GM18505 (cell line): ENCODE data around the gene TMEM167B.
"Not testable (repeated sequence)": the region's sequence is repeated elsewhere in the genome, so short reads cannot be mapped to it uniquely, and the experiment has no call there.

Experiments
- ATAC-seq: cut with Tn5 transposase; IDR thresholded peaks from one replicate; pipeline ENCODE4 v1.9.1; 2021; ENCODE audit not compliant: unreplicated experiment
- POLR2A ChIP-seq: IDR thresholded peaks from 4 replicates; pipeline ENCODE4 v1.6.1; 2011; ENCODE audit warnings: borderline replicate concordance; ENCODE audit not compliant: insufficient read depth, insufficient read length; ENCODE audit errors: extremely low read depth

Gene TMEM167B

DNA sequence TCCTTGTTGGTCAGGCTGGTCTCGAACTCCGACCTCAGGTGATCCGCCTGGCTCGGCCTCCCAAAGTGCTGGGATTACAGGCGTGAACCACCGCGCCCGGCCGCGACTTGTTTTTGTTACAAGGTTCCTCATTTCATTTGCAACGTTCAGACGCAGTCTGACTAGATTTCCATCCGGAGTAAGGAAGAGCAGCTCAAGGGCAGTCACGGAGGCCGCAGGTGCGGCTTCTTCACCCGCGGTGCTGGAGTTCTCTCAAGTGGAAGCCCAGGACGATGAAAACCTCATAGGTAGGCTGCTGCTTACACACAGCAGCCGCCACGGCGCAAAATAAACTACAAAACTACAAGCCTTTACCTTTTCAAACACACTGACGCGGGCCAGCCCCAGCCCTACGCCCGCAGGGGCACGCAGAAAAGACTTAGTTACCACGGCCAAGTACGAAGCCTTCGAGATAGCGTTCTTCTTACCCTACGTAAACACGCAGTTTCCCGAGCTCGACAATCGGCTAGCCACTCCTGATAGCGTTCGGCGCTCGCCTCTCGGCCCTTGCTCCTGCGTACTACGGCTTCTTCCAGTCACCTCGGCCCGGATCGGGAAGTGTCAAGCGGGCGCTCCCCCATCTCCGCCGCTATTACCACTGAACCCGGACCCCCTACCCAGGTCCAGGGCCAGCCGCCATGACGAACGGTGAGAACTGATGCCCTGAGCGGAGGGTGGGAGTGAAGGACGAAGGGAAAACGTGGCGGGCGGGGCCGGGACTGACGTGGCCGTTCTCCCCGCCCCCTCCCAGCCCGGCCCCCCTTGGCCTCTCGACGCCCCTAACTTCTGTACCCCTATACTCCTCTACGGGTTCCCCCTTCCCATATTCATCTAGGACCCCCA is at the start of gene TMEM167B:
Gene TMEM167B (plus strand): TSS at position 569 of the 882 bp plus-strand sequence. CDS start 109 bp downstream, at position 678.
- peak; percentile 87 for ATAC-seq
- peak; percentile 74 for TF ChIP-seq POLR2A

DNA sequence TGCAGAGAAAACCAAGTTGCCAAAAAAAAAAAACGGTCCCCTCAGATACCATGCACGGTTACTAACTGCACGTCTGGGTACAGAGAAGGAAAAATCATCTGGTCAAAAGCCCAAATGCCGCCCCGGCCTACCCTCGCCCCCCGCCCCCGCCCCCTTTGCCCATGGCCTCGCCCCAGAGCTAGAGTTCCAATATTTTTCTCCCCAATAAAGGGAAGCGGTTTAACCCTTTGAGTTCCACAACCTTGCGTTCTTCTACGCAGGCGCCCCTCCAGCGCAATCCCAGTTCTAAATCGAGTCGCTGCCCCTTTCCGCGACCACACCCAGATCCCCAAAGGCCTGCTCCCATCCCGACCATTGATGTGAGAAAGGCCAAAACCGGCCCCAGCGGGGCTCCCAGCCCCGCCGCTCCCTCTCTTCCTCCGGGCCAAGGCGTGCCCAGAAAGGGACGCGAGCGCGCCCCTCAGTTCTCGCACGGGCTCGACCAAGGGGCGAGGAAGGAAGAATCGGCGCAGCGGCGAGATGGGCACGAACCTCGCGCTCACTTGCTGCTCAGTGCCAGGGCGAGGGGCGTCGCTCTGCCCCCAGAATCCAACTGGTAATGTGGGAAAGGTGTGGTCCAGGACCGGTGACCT is 49.5 kb upstream of the TMEM167B start:
- TF ChIP-seq POLR2A: no peak
- ATAC-seq: peak; percentile 29

DNA sequence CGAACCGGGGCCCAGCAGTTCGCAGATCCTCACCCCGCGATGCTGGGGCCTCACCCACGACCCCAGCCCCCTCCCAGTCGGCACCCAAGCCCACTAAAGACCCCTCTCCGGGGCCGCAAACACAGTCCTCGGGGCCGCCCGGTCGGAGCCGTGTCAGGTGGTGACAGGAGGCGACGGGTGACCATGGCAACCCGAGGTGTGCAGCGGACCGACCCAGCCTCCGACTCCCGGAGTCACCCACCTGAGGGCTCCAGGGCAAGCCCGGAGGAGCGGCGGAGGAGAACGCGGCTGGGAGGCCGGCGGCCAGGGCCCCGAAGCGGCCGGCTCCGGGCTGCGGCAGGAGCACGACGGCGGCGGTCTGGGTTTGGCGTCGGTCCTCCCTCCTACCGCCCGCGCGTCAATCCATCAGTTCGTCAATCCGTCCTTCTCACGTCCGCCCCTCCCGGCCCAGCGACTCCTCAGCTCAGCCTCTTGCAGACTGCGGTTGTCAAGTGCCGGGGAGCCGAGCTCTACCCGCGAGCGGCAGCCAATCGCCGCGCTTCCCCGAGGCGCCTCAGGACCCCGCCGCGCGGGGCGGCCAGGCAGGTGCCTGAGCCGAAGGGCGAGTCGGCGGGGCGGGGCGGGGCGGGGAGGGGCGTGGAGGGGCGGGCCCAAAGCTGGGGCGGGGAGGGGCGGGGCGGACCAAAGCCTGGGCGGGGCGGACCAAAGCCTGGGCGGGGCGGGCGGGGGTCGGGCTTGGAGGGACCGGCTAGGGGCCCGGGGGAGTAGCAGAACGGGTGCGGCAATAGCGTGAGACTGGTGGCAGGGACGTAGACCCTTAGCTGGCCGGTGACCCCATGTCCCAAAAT is 48.7 kb upstream of the TMEM167B start, which contains the start of gene WDR47:
Gene WDR47 (minus strand): TSS at position 482 of the 848 bp plus-strand sequence. CDS start 18,590 bp downstream, outside the sequence.
- TF ChIP-seq POLR2A: peak; percentile 98
- ATAC-seq: peak; percentile 94

DNA sequence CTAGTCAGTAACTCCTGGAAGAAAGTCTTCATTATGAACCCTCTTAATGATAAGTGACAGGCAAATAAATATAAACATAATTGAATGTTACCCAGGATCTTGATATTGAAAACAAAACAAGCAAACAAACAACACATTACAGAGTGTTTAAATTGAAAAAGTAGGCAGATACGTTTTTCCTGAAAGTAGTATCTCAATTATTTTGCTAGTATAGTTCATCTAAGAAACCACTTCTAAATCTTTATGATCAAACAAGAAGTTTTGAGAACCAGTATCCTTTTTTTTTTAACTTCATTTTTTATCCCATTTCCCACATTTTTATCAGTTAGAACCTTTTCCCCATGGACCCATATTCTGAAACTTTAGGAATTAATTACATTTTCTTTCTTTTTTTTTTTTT is 45.0 kb upstream of the TMEM167B start:
- ATAC-seq: no peak
- TF ChIP-seq POLR2A: no peak

DNA sequence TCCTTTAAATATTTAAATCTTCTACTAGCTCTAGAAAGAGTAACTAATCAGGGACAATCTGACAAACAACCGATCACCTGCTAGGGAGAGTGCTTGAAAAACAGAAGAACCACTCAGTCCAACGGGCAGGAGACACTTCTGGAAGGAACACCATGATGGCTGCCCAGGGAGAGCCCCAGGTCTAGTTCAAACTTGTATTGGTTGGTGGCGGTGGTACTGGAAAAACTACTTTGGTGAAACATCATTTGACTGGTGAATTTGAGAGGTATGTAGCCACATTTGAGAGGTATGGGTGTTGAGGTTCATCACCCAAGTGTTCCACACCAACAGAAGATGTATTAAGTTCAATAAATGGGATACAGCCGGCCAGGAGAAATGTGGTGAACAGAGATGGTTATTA is 43.9 kb upstream of the TMEM167B start:
- no peak for ATAC-seq
- no peak for TF ChIP-seq POLR2A

DNA sequence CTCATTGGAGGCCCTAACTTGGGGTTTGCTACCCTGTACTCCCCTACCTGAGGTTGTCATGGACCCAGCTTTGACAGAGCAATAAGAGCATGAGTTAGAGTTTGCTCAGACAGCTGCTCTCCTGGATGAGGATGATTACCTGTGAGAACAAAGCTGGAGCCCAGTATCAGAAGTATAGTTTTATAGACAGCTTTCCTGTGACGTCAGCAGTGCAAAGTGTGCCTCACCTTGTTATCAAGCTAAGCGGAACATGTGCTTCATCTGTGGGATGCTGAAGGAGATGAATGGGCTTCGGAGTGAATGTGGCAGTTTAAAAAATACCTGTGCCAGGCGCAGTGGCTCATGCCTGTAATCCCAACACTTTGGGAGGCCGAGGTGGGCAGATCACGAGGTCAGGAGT is 43.2 kb upstream of the TMEM167B start:
- no peak for TF ChIP-seq POLR2A
- no peak for ATAC-seq

DNA sequence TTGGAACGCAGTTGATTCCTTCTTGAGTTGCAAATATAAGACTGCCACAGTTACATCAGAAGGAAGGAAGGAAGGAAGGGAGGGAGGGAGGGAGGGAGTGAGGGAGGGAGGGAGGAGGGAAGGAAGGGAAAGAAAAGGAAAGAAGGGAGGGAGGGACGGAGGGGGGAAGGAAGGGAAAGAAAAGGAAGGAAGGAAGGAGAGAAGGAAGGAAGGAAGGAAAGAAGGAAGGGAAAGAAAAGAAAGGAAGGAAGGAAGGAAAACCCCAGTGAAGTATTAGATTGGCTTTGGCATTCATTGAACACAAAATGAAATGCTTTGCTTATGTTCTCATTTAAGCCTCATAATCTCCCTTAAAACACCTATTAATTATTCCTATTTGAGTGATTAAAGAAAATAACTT is 42.2 kb upstream of the TMEM167B start:
- ATAC-seq: no peak
- no peak for TF ChIP-seq POLR2A

DNA sequence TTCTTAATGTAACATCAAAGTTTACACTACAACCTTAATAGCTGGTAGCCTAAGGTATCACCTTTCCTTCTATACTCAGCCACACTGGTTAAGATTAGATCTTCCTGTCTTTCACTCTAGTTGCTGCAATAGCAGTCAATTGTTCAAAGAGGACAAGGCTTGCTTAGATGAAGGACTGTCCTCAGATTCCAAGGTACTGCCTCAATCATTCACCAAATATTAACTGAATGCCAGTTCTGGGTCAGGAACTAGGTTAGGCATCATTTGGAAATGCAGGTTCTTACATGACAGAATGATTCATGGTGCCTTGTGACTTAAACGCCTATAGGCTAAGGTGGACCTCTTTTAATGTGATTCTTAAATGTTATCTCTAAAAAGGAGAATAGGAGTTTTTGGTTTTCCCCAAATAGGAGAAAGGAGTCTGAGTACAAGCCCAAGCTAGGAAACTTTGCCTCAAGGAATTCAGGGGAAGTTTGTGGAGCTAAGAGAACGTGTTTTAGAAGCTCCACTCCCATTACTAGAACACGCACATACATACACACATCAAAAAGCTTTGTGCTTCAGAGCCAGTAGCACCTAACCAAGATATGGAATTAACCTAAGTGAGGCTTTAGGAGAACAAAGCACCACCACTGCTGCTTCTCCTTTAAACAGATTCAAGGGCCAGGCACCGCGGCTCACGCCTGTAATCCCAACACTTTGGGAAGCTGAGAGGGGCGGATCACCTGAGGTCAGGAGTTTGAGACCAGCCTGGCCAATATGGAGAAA is 40.2 kb upstream of the TMEM167B start:
- TF ChIP-seq POLR2A: no peak
- ATAC-seq: no peak

DNA sequence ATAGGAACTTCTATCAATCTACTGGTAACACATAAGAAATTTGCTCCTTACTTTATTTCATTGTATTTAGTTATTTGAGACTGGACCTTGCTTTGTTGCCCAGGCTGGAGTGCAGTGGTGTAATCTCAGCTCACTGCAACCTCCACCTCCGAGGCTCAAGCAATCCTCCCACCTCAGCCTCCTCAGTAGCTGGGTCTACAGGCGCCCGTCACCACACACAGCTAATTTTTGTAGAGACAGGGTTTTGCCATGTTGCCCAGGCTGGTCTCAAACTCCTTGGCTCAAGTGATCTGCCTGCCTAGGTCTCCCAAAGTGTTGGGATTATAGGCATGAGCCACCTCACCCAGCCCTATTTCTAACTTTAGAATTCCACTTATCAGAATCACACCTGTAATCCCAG is 38.4 kb upstream of the TMEM167B start:
- ATAC-seq: not testable (repeated sequence)

DNA sequence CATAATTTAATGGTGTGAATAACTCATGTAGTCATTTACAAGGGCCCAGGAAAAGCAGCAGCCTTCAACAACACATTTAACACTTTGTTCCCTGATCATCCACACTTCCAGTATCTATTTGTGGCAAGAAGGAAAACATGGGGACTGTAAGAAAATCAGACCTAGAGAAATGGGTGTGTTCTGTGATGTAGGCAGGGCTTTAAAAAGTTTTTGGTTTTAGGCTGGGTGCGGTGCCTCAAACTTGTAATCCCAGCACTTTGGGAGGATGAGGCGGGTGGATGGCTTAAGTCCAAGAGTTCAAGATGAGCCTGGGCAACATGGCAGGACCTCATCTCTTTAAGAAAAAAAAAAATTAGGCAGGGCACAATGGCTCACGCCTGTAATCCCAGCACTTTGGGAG is 34.5 kb upstream of the TMEM167B start:
- ATAC-seq: no peak
- no peak for TF ChIP-seq POLR2A

DNA sequence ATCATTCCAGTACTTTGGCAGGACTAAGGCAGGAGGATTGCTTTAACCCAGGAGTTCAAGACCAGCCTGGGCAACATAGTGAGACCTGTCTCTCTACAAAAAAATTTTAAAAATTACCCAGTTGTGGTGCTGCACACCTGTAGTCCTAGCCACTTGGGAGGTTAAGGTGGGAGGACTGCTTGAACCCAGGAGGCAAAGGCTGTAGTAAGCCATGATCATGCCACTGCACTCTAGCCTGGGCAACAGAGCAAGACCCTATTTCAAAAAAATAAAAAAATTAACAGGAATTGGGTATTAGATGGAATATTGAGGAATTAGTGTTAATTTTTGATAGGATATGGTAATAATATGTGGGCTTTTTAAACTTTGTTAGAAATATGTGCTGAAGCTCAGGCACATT is 31.5 kb upstream of the TMEM167B start:
- no peak for TF ChIP-seq POLR2A
- ATAC-seq: no peak

DNA sequence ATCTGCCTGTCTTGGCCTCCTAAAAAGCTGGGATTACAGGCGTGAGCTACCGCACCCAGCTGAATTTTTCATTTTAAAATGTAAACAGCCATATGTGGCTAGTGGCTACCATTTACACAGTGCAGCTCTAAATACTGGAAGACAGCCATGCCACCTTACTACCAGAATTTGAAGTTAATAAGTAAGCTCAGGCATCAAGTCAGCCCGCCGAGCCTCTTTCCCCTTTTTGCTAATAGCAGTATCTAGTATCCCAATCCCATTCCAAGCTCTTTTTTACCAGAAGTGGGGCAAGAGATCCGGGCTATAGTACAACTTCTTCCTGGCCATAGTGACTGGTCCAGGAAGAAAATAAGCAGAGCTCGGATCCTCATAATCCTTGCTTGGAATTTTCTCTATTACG is 29.9 kb upstream of the TMEM167B start:
- ATAC-seq: no peak
- no peak for TF ChIP-seq POLR2A

DNA sequence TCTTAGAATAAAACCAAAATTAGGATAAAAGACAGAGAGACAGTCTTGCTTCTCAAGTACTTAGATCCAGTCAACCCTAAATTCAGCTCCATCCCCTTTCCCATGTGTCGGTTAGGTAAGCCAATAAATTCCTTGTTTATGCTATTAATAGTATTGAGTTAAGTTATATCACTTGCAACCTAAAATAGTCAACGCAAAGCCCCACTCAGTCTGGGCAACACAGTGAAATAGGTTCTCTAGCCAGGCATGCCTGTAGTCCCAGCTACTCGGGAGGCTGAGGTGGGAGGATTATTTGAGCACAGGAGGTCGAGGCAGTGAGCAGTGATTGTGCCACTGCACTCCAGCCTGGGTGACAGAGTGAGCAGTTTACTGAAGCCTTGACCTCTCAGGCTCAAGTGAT is 29.4 kb upstream of the TMEM167B start:
- no peak for TF ChIP-seq POLR2A
- ATAC-seq: no peak

DNA sequence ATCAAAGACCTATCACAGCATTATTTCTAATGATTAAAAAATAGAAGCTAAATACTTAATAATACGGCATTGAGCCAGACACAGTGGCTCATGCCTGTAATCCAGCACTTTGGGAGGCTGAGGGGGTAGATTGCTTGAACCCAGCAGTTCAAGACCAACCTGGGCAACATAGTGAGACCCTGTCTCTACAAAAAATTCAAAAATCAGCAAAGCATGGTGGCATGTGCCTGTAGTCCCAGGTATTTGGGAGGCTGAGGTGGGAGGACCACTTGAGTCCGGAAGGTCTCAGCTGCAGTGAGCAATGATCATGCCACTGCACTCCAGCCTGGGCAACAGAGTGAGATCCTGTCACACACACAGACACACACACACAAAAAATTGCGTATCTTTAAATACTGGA is 25.4 kb upstream of the TMEM167B start:
- TF ChIP-seq POLR2A: no peak
- ATAC-seq: no peak
